PFSK-1 (cell line): ENCODE data around the gene FHL3.

Experiments used
- FOXP2 ChIP-seq: optimal IDR thresholded peaks from 2 replicates; pipeline ENCODE3; 2011; ENCODE audit warnings: borderline replicate concordance, control low read depth, inconsistent platforms; ENCODE audit not compliant: insufficient read depth; ENCODE audit errors: extremely low read length, extremely low read depth
- POLR2AphosphoS5 ChIP-seq: IDR thresholded peaks from 2 replicates; pipeline ENCODE4 v1.6.1; 2012; ENCODE audit warnings: low read depth, mild to moderate bottlenecking, control low read depth, low read length, moderate library complexity
- REST ChIP-seq, 2 experiments: IDR thresholded peaks; 2 replicates each; pipeline versions ENCODE4 v1.6.1 to v1.8.0; 2011 to 2012; ENCODE audit warnings: low read depth in 2 of 2, low read length in 2 of 2, control low read depth in 1 of 2, inconsistent platforms in 1 of 2, mild to moderate bottlenecking in 1 of 2, moderate library complexity in 1 of 2; ENCODE audit not compliant: insufficient read depth in 1 of 2
- SIN3A ChIP-seq: IDR thresholded peaks from 2 replicates; pipeline ENCODE4 v1.6.1; 2012; ENCODE audit warnings: mild to moderate bottlenecking, low read length, moderate library complexity, borderline replicate concordance; ENCODE audit not compliant: insufficient read depth
- TAF1 ChIP-seq: IDR thresholded peaks from 2 replicates; pipeline ENCODE4 v1.6.1; 2012; ENCODE audit warnings: low read length, control low read depth, borderline replicate concordance; ENCODE audit not compliant: insufficient read depth

The FHL3 gene

GRCh38 chr1:38044221-38045215, 39.2 kb upstream of the FHL3 start:
- TF ChIP-seq REST (IDR thresholded peaks at IDR 0.05; ENCODE audit: insufficient read depth in 1 of 2, low read depth in 2 of 2, low read length in 2 of 2) = no peak
- no peak for TF ChIP-seq TAF1
- no peak for TF ChIP-seq FOXP2
- TF ChIP-seq SIN3A = no peak
- TF ChIP-seq POLR2AphosphoS5 = no peak

GRCh38 chr1:38043036-38043747, 37.9 kb upstream of the FHL3 start:
- TF ChIP-seq REST (IDR thresholded peaks at IDR 0.05; ENCODE audit: insufficient read depth in 1 of 2, low read depth in 2 of 2, low read length in 2 of 2) (no peak), TAF1 (no peak), SIN3A (no peak), POLR2AphosphoS5 (no peak), FOXP2 (no peak)

- TF ChIP-seq SIN3A (no peak), TAF1 (no peak)
These were observed 36.9 kb upstream of the FHL3 start for GRCh38 chr1:38041936-38042834.

GRCh38 chr1:38039331-38040088, 34.2 kb upstream of the FHL3 start:
- TF ChIP-seq REST (IDR thresholded peaks at IDR 0.05; ENCODE audit: insufficient read depth in 1 of 2, low read depth in 2 of 2, low read length in 2 of 2) (no peak), TAF1 (no peak), FOXP2 (no peak)
